A172 (cell line): Measurements from ENCODE around the gene SPHK2. TPM values are rescaled to one million over a fixed set of nuclear protein-coding genes. Genes with fewer than 3 reads are reported as not detected.

Experiments used
- DNase-seq: peaks from one replicate; pipeline ENCODE4 v3.0.0-alpha.2; 2015; ENCODE audit warnings: low spot score
- total RNA-seq: library from RNA; depleted of rRNA; stranded (reverse); fragments of >200 nt; shearing (Covaris generic); gene quantifications from 2 replicates; pipeline ENCODE4 v1.2.3, GENCODE V29; 2014

SPHK2 gene
- total RNA-seq, 1 experiment from 2014 or later: 7.6 TPM

DNA sequence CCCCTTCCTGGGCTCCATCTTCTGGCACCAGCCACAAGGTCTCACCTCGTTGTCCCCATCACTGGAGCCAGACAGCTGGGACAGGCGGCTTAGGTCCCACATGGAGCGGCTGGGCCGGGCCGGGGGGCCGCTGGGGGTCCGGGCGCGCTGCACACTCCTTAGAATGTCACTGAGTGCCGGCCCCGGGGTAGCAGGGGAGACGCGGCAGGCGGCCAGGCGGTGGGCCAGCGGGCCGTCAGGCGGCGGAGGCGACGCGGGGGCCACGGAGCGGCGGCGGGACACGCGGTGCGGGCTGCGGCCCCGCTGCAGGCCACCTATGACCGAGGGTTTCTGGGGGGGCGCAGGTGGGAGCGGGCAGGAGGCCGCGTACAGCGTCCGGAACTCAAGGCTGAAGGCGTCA, 15.9 kb upstream of the SPHK2 start:
- DNase-seq: no peak

DNA sequence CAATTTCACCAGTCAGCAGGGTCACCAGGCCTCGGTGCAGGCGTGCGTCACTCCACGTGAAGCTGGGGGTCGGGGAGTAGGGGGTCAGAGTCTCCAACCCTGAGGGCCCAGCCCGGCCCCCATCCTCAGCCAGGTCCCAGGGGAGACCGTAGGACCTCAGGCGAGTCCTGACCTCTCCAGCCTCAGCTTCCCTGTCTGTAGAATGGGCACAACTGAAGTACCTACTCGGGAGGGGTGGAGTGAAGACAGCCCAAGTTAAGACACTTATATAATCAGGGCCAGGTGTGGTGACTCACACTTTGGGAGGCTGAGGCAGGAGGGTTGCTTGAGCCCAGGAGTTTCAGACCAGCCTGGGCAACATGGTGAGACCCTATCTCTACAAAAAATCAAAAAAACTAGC, 15.5 kb upstream of the SPHK2 start:
- no peak for DNase-seq

DNA sequence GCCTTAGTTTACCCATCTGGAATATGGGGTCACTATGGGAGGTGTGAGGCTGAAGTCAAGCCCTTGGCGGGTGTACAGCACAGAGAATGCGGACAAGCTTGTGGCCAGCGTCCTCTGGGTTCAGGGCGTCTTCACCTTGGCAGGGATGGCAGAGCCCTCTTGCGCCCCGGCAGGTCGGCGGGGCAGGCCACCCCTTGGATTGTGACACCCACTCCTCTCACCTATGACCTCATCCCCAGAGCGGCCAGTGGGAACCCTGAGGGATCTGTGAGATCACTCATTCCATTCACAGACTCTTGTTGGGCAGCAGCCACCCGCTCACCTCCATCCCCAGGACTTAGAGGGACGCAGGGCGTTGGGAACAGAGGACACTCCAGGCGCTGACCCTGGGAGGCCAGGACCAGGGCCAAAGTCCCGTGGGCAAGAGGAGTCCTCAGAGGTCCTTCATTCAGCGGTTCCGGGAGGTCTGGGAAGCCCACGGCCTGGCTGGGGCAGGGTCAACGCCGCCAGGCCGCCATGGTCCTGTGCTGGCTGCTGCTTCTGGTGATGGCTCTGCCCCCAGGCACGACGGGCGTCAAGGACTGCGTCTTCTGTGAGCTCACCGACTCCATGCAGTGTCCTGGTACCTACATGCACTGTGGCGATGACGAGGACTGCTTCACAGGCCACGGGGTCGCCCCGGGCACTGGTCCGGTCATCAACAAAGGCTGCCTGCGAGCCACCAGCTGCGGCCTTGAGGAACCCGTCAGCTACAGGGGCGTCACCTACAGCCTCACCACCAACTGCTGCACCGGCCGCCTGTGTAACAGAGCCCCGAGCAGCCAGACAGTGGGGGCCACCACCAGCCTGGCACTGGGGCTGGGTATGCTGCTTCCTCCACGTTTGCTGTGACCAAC, 12.6 kb upstream of the SPHK2 start, which contains the start of gene SPACA4:
Gene SPACA4, plus strand, starts transcription at position 280 of the 896 bp plus-strand sequence. Its CDS starts 237 bp downstream, at position 517.
- no peak for DNase-seq

DNA sequence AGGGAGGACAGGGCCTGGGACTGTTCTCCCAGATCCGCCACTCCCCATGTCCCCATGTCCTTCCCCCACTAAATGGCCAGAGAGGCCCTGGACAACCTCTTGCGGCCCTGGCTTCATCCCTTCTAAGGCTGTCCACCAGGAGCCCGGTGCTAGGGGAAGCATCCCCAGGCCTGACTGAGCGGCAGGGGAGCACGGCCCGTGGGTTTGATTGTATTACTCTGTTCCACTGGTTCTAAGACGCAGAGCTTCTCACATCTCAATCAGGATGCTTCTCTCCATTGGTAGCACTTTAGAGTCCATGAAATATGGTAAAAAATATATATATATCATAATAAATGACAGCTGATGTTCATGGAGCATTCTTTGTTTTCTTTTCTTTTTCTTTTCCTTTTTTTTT, 11.9 kb upstream of the SPHK2 start:
- no peak for DNase-seq

DNA sequence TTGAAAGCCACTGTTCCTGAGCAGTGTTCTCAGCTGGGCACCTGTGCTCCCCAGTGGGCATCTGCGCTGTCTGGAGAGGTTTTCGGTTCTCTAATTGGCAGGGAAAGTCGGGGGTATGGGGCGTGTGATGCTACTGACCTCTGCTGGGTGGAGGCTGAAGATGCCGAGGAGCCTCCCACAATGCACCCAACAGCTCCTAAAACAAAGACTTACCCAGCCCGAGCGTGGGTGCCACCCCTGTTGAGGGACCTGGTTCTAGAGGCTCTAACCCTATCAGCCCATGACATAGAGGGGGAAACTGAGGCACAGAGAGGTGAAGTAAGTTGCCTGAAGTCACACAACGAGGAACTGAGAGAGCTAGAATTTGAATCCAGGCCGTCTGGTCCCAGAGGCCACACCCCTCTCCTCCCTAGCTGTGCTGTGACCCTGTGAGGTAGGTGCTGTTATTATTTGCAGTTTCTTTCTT, 10.5 kb upstream of the SPHK2 start:
- peak; percentile 39 for DNase-seq

DNA sequence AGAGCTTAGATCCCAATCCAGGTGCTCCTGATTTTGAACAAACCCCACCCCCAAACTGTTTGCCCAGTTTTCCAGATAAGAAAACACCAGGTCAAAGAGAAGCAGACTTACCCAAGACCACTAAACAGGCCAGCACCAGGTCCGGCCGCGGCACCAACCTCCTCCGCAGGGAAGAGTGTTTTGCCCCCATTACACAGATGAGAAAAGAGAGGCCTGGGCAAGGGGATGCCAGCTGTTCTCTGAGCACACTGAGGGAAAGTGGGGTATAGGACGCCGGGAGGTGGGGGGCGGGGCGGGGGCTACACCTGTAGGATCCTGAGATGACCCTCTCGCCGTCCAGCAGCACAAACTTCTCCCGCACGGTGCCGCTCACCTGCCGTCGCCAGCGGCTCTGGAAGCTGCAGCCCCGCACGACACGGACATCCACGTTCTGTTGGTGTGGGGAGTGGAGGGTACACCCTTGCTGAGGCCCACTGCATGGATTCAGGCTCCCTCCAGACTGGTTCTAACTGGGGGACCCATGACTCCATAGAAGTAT, 9.7 kb upstream of the SPHK2 start:
- DNase-seq: no peak

DNA sequence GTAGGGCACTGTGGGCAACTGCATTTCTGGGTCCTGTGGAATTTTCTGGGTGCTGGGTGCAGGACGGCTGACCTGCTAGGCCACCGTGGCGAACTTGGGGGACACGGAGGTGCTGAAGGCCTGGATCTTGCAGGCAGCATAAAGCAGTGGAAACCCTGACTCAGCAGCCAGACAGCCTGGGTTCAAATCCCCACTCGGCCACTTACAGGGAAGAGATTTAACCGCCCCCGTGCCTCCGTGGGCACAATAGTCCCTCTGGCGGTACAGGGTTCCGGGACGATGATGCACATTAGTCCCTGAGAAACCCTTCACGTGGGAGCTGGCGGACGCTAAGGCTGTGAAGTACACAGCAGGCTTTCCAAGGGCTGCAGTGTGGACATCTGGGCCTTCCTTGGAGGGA, 7.4 kb upstream of the SPHK2 start:
- no peak for DNase-seq

DNA sequence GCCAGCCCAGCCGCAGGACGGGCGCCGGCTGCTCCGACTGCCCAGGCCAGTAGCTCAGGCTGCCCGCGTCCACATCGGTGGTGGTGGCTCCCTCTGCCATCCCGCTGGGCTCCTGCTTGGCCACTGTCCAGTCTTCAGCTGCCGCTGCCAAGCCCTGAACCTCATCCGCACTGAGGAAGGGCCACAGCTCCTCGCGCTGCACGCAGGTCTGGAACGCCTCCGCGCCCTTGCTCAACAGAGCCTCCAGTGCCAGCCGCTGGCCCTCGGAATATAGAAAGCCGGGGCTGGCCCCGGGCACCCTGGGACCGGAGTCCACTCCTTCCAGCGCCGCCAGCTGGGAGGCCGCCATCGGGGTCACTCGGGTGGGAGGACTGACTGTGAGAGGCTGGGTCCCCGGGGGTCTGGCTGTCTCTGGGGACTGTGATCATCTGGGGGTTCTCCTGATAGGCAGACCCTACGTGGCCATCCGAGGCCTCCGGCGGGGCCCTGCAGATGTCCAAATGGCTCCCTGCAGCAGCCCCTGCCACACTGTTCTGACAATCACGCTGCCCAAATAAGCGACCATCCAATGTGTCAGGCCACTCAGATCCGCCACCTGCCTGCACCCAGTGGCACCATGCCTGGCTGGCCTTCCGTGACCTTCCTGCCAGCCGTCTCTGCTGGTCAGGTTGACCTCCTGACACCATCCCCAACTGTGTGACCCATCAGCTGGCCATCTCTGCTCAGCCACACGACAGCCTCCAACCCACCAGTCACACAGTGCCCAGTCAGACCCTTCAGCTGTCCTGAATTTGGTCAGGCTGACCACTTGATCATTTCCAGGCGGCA, 6.1 kb upstream of the SPHK2 start:
- DNase-seq: no peak

DNA sequence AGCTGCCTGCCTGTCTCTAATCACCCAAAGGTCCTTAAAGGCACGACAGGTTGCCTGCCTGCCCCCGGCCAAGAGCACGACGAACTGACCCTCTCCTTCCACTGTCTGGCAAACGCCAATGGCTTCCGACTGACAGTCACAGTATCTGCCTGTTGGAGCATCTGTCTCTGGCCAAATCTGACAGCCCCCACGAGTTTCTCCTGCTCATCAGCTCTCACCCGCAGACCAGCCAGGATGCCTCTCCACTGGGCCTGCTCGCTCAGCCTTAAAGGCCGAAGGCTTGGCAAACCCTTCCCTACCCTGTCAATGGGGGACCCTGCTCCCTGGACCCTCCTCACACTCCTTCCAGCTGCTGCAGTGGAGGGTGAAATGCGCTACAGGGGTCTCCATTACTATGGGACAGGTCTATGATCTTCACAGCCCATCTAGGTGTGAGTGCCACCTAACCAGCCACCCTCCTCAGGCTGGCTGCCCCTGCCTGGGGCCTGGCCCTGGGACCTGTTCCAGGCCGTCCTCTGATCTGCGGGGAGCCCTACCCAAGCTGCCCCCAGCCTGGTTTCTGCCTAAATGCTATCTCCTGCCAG, 5.4 kb upstream of the SPHK2 start:
- no peak for DNase-seq

DNA sequence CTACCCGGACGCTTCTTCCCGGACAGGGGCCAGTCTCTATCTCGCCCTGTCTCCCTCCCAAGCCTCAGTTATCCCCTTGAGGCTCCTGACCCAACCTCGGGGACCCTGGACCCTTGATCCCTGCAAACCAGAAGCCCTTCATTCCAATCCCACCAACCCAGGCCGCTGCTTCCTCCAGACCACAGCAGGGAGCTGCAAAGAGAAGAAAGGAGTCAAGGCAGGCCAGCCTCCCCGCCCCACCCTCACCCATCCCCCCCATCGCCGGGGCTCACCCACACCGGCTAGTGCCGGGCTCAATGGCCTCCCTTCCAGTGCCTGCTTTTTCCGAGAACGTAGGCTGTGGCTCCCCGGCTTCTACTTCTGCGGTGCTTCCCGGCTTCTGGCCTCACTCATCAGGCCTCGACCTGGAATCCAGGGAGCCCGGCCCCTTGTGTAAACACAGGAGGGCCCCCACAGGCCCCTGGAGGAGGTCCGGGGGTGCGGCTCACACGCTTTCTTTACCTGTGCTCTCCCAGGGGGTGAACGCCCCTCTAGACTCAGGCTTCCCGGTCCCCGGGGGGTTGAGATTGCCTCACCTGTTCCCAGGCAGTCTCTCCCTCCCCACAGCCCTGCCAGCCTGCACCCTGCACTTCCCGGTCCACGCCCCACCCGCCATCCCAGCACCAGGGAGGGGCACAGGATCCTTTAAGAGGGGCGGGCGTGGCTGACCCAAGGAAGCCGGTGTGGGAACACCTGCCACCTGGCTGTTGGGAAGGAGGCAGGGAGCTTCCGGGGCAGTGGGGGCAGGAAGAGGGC, 4.7 kb upstream of the SPHK2 start, which contains the start of gene FAM83E:
Gene FAM83E, minus strand, starts transcription at position 641 of the 795 bp plus-strand sequence. CDS start 1,704 bp downstream, outside the sequence.
- DNase-seq: no peak

DNA sequence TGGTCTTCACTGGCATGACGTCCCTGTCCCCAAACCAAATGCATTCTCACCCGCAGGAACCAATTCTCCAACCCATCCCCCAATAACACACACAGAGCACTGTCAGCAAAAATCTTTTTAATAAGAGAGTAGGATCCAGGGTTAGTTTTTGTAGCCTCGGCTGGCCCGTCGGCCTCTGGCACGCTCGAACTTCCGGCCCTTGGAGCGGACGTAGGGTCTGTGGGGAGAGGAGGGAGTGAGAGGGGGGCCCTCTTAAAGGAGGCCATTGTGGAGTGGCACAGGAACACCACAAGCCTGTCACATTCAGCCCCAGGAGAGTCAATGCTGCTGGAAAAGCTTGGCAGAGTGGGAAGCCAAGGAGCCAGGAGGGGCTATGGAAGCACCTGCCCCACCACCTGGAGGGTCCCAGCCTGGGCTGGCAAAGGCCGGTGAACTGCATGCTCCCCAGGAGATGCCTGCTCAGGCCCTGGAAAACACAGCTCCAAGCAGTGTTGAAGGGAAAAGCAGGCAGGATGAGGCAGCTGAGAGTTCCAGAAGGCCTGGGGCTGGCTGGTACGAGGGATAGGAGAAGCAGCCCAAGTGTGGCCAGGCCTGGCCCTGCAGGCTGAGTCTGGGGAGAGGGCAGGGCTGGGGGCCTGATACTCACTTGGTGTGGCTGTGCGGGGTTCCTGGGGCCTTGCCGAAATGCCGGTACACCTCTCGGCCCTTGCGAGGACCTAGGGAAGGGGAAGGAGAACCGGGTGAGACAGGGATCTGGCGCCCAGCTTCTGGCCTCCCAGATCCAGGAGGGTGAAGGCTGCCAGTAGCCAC, 3.9 kb upstream of the SPHK2 start:
- no peak for DNase-seq

DNA sequence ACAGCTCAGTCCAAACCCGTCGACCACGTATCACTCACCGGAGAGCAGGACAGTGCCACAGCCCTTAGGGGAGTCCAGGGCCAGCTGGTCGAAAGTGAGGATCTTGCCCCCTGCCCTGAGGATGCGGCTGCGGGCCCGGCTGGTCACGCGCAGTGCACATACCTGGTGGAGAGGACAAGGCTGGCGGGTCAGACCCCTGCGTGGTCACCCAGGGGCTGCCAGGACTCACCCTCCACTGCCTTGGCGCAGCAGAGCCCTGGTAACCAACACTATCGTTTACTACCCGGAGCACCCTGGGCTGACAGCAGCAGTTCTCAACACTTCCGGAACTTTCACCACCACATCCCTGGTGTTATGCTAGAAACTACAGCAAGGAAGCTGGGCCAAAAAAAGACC, 3.3 kb upstream of the SPHK2 start:
- DNase-seq: no peak

DNA sequence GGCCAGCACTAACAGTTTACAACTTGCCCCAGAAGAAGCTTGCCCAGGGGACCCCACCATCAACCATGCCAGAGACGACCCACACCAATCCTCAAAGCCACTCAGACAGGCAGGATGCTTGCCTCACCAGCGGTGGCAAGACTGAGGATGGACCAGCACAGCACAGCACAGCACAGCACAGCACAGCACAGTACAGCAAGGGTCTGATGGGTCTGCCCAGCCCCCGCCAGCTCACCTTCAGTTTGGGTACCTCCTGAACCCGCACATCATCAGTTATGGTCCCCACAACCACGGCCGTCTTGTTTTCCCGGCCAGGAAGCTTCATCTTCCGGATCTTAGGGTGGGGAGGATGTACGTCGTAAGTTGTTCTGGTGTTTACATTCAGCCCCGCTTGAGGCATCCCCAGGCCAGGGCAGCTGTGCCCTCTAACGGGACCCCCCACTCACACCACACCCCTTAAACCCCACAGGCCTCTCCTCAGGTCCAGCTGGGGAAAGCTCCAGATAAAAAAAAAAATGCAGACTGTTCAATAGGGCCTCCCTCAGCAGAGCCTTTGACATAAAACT, 2.7 kb upstream of the SPHK2 start:
- DNase-seq: no peak

DNA sequence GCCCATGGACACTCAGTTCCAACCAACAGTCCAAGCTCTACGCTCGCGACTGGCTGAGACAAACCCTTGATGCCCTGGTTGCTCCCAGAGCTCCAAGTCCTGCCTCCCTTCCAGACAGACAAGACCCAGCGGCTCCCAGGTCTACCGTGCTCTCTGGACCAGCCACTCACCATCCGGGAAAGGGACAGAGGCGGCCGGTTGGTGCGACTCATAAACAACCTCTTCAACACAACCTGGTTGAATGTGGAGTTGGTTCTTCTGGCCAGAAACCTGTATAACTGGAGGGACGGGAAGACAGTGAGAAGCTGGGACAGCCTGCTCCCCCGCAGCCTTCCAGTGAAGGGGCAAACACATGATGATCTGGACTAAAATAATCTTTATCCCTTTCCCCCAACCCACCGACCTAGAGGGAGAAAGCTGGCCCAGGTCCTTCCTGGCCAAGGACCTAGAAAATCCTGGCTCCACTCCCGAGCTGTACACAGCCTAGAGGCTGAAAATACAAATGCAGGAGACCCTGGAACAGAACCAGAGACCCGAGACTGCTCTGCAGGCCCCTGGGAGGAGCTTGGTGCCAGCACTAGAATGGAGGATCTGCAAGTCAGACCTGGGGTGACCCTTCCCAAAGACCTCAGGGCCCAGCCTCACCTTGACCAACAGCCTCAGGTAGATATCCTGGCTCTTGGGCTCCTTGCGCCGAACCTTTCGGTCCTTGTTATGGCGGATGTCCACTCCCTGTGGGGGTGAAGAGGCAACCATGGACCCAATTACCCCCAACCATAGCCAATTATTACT, 2.0 kb upstream of the SPHK2 start:
- no peak for DNase-seq

DNA sequence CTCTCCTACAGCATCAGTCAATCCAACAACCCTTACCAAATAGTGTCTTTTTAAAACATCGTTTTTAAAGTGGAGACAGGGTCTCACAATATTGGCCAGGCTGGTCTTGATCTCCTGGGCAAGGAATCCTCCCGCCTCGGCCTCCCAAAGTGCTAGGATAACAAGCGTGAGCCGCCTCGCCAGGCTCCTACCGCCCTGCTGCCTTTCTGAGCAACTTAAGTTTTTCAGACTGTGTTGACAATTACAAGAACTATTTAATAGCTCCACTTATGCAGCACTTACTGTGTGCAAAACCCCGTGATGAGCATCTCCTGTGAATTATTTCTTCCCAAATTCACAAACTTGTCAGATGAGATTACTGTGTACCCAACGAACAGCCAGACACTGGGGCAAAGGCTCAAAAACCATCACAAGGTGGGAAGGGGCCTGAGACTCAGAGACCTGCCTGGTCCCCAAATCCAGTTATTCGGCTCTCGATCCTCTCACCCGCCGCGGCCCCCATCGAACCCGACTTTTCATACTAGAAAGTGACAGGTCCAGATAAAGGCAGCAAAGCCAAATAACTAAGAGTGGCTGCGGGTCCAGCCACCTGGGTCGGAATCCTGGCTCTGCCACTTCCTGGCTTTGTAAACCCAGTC, 909 bp upstream of the SPHK2 start:
- DNase-seq: no peak

DNA sequence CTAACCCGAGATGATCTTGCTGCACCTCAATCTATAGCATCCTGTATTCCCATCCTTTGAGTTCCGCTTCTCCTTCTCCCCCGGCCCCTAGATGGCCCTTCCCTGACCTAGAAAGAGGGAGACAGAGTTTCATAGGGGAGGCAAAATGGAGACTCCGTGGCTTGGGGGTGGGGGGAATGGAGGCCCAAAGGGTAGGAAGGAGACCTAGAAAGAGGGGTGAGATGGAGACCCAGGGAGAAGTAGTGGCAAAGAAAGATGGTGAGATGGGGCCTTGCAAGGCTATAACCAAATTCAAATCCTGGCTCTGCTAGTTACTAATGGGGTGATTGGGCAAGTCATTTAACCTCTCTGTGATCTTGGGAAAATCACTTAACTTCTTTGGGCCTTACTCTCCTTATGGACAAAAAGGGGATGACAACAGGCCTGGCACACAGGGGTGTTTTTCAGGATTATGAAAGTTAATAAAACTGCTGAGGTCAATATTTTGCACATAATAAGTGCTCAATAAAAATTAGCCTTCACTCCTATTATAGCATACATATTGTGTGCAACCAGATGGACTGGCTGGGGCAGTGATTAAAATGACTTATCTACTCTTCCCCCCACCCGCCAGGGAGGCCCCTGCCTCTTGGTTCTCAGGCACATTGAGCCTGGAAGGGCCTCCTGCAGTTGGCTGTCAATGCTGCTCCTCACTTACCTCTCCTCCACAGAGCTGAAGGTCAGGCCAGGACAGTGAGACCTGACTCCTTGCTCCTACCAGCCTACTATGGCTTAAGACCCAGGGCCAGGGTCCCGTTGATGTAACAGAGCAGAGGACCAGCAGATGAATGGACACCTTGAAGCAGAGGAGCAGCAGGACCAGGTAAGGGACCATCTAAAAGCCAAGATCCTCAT, 633 bp downstream of the SPHK2 start:
- DNase-seq: no peak

DNA sequence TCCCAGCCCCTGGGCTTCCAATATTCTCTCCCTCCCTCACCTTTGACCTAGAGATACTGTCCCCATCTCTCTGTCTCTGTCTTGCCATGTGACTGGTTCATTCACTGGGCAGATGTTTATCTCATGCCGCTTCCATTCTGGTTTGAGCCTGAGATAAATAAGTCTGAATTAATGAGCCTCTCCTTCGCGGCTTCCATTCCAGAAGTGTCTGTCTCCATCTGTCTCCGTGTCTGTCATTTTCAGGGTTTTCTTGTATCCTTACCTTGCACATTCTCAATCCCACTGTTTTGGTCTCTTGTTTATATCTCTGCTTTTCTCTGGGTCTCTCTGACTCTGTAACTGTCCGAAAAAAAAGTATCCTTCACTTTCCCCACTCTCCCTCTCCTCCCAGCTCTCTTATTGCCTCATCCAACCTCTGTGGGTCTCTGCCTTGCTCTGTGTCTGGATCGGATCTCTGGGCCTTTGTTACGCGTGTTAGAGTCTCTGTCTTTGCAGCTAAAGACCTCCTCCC, 4.3 kb downstream of the SPHK2 start:
- DNase-seq: no peak
